PC-9 (cell line): ENCODE results near the gene PHB1.

Experiments
- CTCF ChIP-seq: fragments of 200-600 bp; sonication (generic); conservative IDR thresholded peaks from 2 replicates; pipeline ENCODE4 v1.6.1; 2017; ENCODE audit warnings: mixed run types, antibody characterized with exemption, mild to moderate bottlenecking, moderate library complexity
- EZH2 ChIP-seq: fragments of 200-600 bp; sonication (generic); IDR thresholded peaks from 2 replicates; pipeline ENCODE4 v1.8.0; 2017; ENCODE audit warnings: antibody characterized with exemption, low read depth

- no peak for TF ChIP-seq CTCF
- TF ChIP-seq EZH2 = no peak
Measured at GRCh38 chr17:49425004-49425286, 10.3 kb upstream of the PHB1 start.
